Gastrocnemius medialis (tissue), 4 donors: ENCODE measurements around the gene PDE4D.

Source experiments
- CTCF ChIP-seq, 5 experiments: fragments of 450-650 bp in 3 of 5; fragments of 200-600 bp in 2 of 5; sonication (generic) in 2 of 5; IDR thresholded peaks in 4 of 5; conservative IDR thresholded peaks in 1 of 5; 1 replicate in 4 of 5; 2 replicates in 1 of 5; pipeline ENCODE4 v1.5.1; 2016 to 2019; ENCODE audit warnings: antibody characterized with exemption in 5 of 5, mild to moderate bottlenecking in 3 of 5, moderate library complexity in 3 of 5
- POLR2A ChIP-seq, 2 donors: fragments of 450-650 bp; IDR thresholded peaks; one replicate each; pipeline ENCODE4 v1.6.1; 2017; ENCODE audit warnings: antibody characterized with exemption in 2 of 2, mild to moderate bottlenecking in 2 of 2, moderate library complexity in 2 of 2

- TF ChIP-seq CTCF (IDR thresholded peaks at IDR 0.05 in 4 of 5, conservative IDR thresholded peaks at IDR 0.05 in 1 of 5) (no peak), POLR2A (IDR thresholded peaks at IDR 0.05) (no peak)
Measured at GRCh38 chr5:59040804-59041201, 852.7 kb downstream of the PDE4D start.
